ENCODE data around the gene CACNA2D3.

CACNA2D3 gene

DNA sequence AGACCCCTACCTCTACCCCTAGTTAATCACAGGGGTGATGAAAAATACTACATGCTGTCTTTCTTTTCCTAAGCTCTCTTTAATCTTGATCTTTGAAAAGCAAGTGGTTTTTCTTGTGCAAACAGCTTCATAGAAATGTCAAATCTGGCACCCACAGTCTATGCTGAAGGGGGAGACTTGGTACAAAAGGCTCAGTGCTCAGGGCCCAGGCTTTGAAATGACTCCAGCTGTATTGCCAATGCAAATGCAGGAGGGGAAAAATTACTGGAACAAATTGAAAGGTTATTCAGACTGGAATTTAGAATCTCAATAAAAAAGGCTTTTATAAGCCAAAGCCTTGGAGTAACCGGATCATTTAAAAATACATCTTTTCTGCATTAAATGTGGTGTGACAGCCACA, 581.6 kb downstream of the CACNA2D3 start:
- no peaks in the 10 kb centered on the region for H3K4me1 ChIP-seq (ENCODE audit: control insufficient read depth, insufficient read depth, low read length)
- no peaks in the 10 kb centered on the region for H3K9me3 ChIP-seq (ENCODE audit: control insufficient read depth in 2 of 2, low read length in 2 of 2)
- no peaks in the 10 kb centered on the region for H3K36me3 ChIP-seq (ENCODE audit: control insufficient read depth in 2 of 2, insufficient read depth in 2 of 2, low read length in 2 of 2)
- H3K4me3 ChIP-seq (ENCODE audit: low read length in 2 of 2) = no peak overlapping the region
- H3K27ac ChIP-seq (ENCODE audit: low read length) = no peak overlapping the region
- H3K9ac ChIP-seq (ENCODE audit: low read length in 2 of 2) = no peak overlapping the region
- no peaks in the 10 kb centered on the region for H3K27me3 ChIP-seq (ENCODE audit: control insufficient read depth in 1 of 2, insufficient read depth in 2 of 2, low read length in 2 of 2)

DNA sequence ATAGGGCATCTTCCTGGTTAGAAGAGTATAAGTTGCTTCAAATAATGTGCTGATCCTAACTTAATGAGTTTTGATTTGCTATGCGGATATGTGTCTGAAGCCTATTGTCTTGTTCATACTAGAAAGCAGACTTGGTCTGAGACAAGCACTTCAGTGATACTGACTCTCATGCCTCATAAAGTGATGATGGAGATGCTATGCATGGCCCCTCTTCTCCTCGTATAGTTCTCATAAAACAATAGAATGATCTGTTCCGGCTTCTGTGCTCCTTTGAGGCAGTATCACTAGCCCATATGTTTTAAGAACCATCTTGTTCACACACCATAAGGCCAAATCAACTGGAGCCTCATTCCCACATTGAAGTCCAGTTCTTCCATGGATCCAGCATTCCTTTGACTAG, 583.4 kb downstream of the CACNA2D3 start:
- Histone ChIP-seq H3K27me3 (ENCODE audit: control insufficient read depth in 1 of 2, insufficient read depth in 2 of 2, low read length in 2 of 2) (no peaks in the 10 kb centered on the region), H3K27ac (ENCODE audit: low read length) (no peak overlapping the region), H3K4me1 (ENCODE audit: control insufficient read depth, insufficient read depth, low read length) (no peaks in the 10 kb centered on the region), H3K9me3 (ENCODE audit: control insufficient read depth in 2 of 2, low read length in 2 of 2) (no peaks in the 10 kb centered on the region), H3K4me3 (ENCODE audit: low read length in 2 of 2) (no peak overlapping the region), H3K36me3 (ENCODE audit: control insufficient read depth in 2 of 2, insufficient read depth in 2 of 2, low read length in 2 of 2) (no peaks in the 10 kb centered on the region), H3K9ac (ENCODE audit: low read length in 2 of 2) (no peak overlapping the region)

DNA sequence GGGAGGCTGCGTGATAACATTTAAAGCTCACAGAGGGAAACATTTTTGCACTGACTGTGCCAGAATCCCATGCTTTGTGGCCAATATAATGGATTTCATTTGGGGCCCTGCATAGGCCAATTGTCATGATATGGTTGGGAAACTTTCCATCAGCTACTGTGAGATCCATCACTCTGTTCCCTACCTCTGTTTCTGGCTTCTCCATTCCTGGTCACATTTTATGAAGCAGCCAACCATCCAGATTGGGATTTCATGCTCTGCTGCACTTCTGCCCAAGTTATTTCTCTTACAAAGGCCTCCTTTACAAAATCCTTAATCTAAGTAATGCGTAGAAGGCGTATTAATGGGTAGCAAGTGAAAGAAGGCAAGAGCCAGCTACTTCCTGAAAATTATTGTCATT, 584.4 kb downstream of the CACNA2D3 start:
- H3K9ac ChIP-seq (ENCODE audit: low read length in 2 of 2) = no peak overlapping the region
- H3K27me3 ChIP-seq (ENCODE audit: control insufficient read depth in 1 of 2, insufficient read depth in 2 of 2, low read length in 2 of 2) = no peaks in the 10 kb centered on the region
- no peak overlapping the region for H3K4me3 ChIP-seq (ENCODE audit: low read length in 2 of 2)
- H3K9me3 ChIP-seq (ENCODE audit: control insufficient read depth in 2 of 2, low read length in 2 of 2) = no peaks in the 10 kb centered on the region
- H3K27ac ChIP-seq (ENCODE audit: low read length) = no peak overlapping the region
- no peaks in the 10 kb centered on the region for H3K4me1 ChIP-seq (ENCODE audit: control insufficient read depth, insufficient read depth, low read length)
- H3K36me3 ChIP-seq (ENCODE audit: control insufficient read depth in 2 of 2, insufficient read depth in 2 of 2, low read length in 2 of 2) = no peaks in the 10 kb centered on the region

DNA sequence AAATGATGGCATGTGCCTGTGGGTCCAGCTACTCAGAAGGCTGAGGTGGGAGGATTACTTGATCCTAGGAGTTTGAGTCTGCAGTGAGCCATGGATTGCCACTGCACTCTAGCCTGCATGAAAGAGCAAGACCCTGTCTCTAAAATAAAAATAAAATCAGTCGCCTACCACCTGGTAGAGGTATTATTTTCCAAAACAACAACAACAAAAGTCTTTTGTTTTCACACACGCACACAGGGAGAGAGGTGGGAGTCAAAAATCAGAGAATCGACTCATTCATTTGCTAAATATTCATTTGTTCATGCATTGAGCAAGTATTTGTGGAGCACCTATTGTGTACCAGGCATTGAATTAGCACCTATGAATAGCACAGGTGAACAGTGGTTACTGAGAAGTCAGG, 587.4 kb downstream of the CACNA2D3 start:
- H3K27ac ChIP-seq (ENCODE audit: low read length) = no peak overlapping the region
- no peak overlapping the region for H3K4me3 ChIP-seq (ENCODE audit: low read length in 2 of 2)
- H3K4me1 ChIP-seq (ENCODE audit: control insufficient read depth, insufficient read depth, low read length) = no peaks in the 10 kb centered on the region
- H3K36me3 ChIP-seq (ENCODE audit: control insufficient read depth in 2 of 2, insufficient read depth in 2 of 2, low read length in 2 of 2) = no peaks in the 10 kb centered on the region
- no peaks in the 10 kb centered on the region for H3K27me3 ChIP-seq (ENCODE audit: control insufficient read depth in 1 of 2, insufficient read depth in 2 of 2, low read length in 2 of 2)
- no peaks in the 10 kb centered on the region for H3K9me3 ChIP-seq (ENCODE audit: control insufficient read depth in 2 of 2, low read length in 2 of 2)
- no peak overlapping the region for H3K9ac ChIP-seq (ENCODE audit: low read length in 2 of 2)

DNA sequence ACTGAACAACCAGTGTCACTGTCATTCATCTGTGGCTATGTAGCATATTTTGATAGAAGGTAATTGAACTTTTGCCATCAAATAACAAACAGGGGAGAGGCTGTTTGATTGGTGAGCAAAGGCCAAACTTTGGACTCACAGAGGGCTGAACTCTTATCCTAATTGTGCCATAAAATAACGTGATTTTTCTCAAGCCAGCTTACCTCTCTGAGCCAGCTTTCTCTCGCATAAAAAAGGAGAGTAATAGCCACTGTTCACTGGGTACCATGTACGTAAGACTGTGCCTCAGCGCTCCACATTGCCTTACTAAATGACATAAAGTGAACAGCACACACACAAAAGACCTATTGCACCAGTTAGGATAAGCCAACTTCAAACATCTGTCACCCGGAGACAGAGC, 588.6 kb downstream of the CACNA2D3 start:
- Histone ChIP-seq H3K4me3 (ENCODE audit: low read length in 2 of 2) (no peak overlapping the region), H3K9me3 (ENCODE audit: control insufficient read depth in 2 of 2, low read length in 2 of 2) (no peaks in the 10 kb centered on the region), H3K4me1 (ENCODE audit: control insufficient read depth, insufficient read depth, low read length) (no peaks in the 10 kb centered on the region), H3K36me3 (ENCODE audit: control insufficient read depth in 2 of 2, insufficient read depth in 2 of 2, low read length in 2 of 2) (no peaks in the 10 kb centered on the region), H3K9ac (ENCODE audit: low read length in 2 of 2) (no peak overlapping the region), H3K27me3 (ENCODE audit: control insufficient read depth in 1 of 2, insufficient read depth in 2 of 2, low read length in 2 of 2) (no peaks in the 10 kb centered on the region), H3K27ac (ENCODE audit: low read length) (no peak overlapping the region)

DNA sequence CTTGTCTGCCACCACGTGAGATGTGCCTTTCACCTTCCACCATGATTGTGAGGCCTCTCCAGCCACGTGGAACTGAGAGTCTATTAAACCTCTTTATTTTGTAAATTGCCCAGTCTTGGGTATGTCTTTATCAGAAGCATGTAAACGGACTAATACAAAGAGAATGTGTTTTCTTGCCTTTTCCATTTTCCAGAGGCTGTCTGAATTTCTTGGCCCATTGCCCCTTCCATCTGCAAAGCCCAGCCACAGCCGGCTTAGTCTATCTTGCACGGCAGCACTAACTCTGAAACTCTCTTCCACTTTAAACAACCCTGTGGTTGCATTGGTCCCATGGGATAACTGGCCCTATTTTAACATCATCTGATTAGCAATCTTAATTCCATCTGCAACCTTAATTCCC, 590.2 kb downstream of the CACNA2D3 start:
- no peaks in the 10 kb centered on the region for H3K9me3 ChIP-seq (ENCODE audit: control insufficient read depth in 2 of 2, low read length in 2 of 2)
- H3K4me1 ChIP-seq (ENCODE audit: control insufficient read depth, insufficient read depth, low read length) = no peaks in the 10 kb centered on the region
- H3K27me3 ChIP-seq (ENCODE audit: control insufficient read depth in 1 of 2, insufficient read depth in 2 of 2, low read length in 2 of 2) = no peaks in the 10 kb centered on the region
- no peak overlapping the region for H3K27ac ChIP-seq (ENCODE audit: low read length)
- H3K36me3 ChIP-seq (ENCODE audit: control insufficient read depth in 2 of 2, insufficient read depth in 2 of 2, low read length in 2 of 2) = no peaks in the 10 kb centered on the region
- H3K9ac ChIP-seq (ENCODE audit: low read length in 2 of 2) = no peak overlapping the region
- no peak overlapping the region for H3K4me3 ChIP-seq (ENCODE audit: low read length in 2 of 2)

DNA sequence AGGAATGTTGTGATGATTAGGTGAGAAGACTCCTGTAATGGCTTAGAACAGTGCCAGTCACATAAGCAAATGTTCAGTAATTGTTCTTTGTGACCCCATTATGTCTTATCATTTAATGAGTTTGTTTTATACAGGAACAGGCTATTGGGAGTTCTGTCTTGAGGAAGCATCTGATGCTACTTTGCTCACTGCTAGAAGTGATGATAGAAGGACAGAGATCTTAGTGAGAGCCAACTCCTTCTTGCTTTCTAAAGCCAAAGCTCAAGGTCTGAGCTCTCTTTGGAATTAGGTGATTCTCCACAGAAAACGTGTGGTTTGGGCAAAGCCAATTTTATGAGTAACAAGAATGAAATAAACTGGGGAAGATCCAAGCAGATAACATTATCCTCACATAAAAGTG, 590.7 kb downstream of the CACNA2D3 start:
- Histone ChIP-seq H3K27me3 (ENCODE audit: control insufficient read depth in 1 of 2, insufficient read depth in 2 of 2, low read length in 2 of 2) (no peaks in the 10 kb centered on the region), H3K4me3 (ENCODE audit: low read length in 2 of 2) (no peak overlapping the region), H3K9me3 (ENCODE audit: control insufficient read depth in 2 of 2, low read length in 2 of 2) (no peaks in the 10 kb centered on the region), H3K27ac (ENCODE audit: low read length) (no peak overlapping the region), H3K4me1 (ENCODE audit: control insufficient read depth, insufficient read depth, low read length) (no peaks in the 10 kb centered on the region), H3K9ac (ENCODE audit: low read length in 2 of 2) (no peak overlapping the region), H3K36me3 (ENCODE audit: control insufficient read depth in 2 of 2, insufficient read depth in 2 of 2, low read length in 2 of 2) (no peaks in the 10 kb centered on the region)

DNA sequence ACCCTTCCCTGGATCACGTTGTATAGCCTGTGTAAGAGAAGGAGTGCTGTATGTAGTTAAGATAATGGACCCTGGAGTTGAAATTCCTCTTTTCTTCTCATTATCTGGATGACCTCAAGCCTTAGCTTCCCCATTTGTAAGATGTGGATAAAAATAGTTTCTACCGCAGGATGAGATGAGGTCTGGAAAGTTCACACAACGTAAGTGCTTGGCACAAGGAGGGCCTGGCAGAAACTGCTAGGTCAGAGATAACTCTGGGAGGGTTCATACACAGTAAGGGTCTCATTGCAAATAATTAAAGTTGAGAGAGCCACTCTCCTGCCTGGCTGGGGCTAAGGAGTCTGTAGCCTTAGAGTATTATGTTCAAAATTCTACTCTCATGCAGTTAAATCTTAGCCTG, 591.1 kb downstream of the CACNA2D3 start:
- Histone ChIP-seq H3K9ac (ENCODE audit: low read length in 2 of 2) (no peak overlapping the region), H3K27me3 (ENCODE audit: control insufficient read depth in 1 of 2, insufficient read depth in 2 of 2, low read length in 2 of 2) (no peaks in the 10 kb centered on the region), H3K4me1 (ENCODE audit: control insufficient read depth, insufficient read depth, low read length) (no peaks in the 10 kb centered on the region), H3K4me3 (ENCODE audit: low read length in 2 of 2) (no peak overlapping the region), H3K36me3 (ENCODE audit: control insufficient read depth in 2 of 2, insufficient read depth in 2 of 2, low read length in 2 of 2) (no peaks in the 10 kb centered on the region), H3K9me3 (ENCODE audit: control insufficient read depth in 2 of 2, low read length in 2 of 2) (no peaks in the 10 kb centered on the region), H3K27ac (ENCODE audit: low read length) (no peak overlapping the region)

DNA sequence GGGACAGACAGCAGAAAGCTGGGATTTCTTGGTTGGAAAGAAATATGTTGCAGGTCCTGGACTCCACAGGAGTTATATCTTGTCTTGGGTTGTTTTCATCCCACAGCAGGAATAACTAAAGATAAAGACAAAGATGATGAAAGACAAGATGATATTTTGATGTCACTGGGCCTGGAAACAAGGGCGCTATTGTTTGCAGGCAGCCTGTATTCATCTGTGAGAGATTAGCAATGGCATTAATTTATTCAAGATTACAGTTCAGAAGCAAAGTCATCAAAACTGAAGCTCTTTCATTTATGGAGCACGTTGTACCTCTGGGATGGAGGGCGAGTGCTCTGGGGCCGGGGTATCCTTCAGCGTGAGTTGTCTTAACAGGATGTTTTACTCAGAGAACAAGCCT, 591.7 kb downstream of the CACNA2D3 start:
- Histone ChIP-seq H3K9me3 (ENCODE audit: control insufficient read depth in 2 of 2, low read length in 2 of 2) (no peaks in the 10 kb centered on the region), H3K9ac (ENCODE audit: low read length in 2 of 2) (no peak overlapping the region), H3K27ac (ENCODE audit: low read length) (no peak overlapping the region)

DNA sequence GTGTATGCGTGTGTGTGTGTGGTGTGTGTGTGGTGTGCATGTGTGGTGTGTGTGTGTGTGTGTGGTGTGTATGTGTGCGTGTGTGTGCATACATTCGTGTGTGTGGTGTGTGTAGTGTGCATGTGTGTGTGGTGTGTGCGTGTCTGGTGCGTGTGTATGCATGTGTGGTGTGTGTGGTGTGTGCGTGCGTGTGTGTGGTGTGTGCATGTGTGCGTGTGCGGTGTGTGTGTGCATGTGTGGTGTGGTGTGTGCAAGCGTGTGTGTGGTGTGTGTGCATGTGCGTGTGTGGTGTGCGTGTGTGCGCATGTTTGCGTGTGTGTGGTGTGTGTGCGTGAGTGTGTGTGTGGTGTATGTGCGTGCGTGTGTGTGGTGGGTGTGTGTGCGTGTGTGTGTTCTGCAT, 595.2 kb downstream of the CACNA2D3 start:
- no peaks in the 10 kb centered on the region for H3K9me3 ChIP-seq (ENCODE audit: control insufficient read depth in 2 of 2, low read length in 2 of 2)
- H3K36me3 ChIP-seq (ENCODE audit: control insufficient read depth in 2 of 2, insufficient read depth in 2 of 2, low read length in 2 of 2) = no peaks in the 10 kb centered on the region
- H3K27me3 ChIP-seq (ENCODE audit: control insufficient read depth in 1 of 2, insufficient read depth in 2 of 2, low read length in 2 of 2) = no peaks in the 10 kb centered on the region

More for the DNA sequence above, 591.7 kb downstream of the CACNA2D3 start:
- no peaks in the 10 kb centered on the region for H3K4me1 ChIP-seq (ENCODE audit: control insufficient read depth, insufficient read depth, low read length)
- H3K36me3 ChIP-seq (ENCODE audit: control insufficient read depth in 2 of 2, insufficient read depth in 2 of 2, low read length in 2 of 2) = no peaks in the 10 kb centered on the region
- no peaks in the 10 kb centered on the region for H3K27me3 ChIP-seq (ENCODE audit: control insufficient read depth in 1 of 2, insufficient read depth in 2 of 2, low read length in 2 of 2)
- H3K4me3 ChIP-seq (ENCODE audit: low read length in 2 of 2) = no peak overlapping the region

DNA sequence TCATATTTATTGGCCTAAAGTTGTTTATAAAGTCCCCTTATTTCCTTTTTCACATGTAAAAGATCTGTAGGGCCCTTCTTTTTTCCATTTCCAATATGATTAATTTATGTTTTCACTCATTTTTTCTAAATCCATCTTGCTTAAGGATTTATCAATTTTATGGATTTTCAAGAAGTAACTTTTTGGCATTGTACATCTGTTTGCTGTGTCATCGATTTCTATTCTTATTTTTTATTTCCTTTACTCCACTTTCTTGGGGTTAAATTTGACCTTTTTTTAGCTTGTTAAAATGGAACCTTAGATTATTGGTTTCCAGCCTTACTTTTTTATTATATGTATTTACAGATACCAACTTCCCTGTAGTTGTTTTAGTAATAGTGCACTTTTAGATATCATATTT, 597.6 kb downstream of the CACNA2D3 start:
- no peaks in the 10 kb centered on the region for H3K27me3 ChIP-seq (ENCODE audit: control insufficient read depth in 1 of 2, insufficient read depth in 2 of 2, low read length in 2 of 2)
- H3K4me3 ChIP-seq (ENCODE audit: low read length in 2 of 2) = no peak overlapping the region
- H3K9ac ChIP-seq (ENCODE audit: low read length in 2 of 2) = no peak overlapping the region
- no peaks in the 10 kb centered on the region for H3K4me1 ChIP-seq (ENCODE audit: control insufficient read depth, insufficient read depth, low read length)
- H3K9me3 ChIP-seq (ENCODE audit: control insufficient read depth in 2 of 2, low read length in 2 of 2) = no peaks in the 10 kb centered on the region
- H3K36me3 ChIP-seq (ENCODE audit: control insufficient read depth in 2 of 2, insufficient read depth in 2 of 2, low read length in 2 of 2) = no peaks in the 10 kb centered on the region
- H3K27ac ChIP-seq (ENCODE audit: low read length) = no peak overlapping the region

More for the DNA sequence above, 595.2 kb downstream of the CACNA2D3 start:
- H3K4me1 ChIP-seq (ENCODE audit: control insufficient read depth, insufficient read depth, low read length) = no peaks in the 10 kb centered on the region
- no peak overlapping the region for H3K27ac ChIP-seq (ENCODE audit: low read length)
- H3K4me3 ChIP-seq (ENCODE audit: low read length in 2 of 2) = no peak overlapping the region
- no peak overlapping the region for H3K9ac ChIP-seq (ENCODE audit: low read length in 2 of 2)

DNA sequence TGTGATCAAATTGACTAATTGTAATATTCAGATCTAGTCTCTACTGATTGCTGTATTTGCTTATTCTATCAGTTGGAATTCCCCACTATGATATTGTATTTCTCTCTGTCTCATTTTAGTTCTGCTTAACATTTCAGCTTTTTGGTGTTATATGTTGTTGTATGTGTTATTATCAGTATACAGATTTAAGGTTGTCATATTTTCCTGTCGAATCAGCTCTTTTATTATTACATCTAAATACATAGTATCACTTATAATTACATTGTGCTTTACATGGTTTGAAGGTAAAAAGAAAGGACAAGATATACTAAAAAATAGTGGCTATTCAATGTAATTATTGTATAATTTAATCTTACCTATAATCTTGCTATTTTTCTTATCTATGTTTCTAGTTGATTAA, 598.3 kb downstream of the CACNA2D3 start:
- Histone ChIP-seq H3K4me3 (ENCODE audit: low read length in 2 of 2) (no peak overlapping the region), H3K27me3 (ENCODE audit: control insufficient read depth in 1 of 2, insufficient read depth in 2 of 2, low read length in 2 of 2) (no peaks in the 10 kb centered on the region), H3K27ac (ENCODE audit: low read length) (no peak overlapping the region), H3K9me3 (ENCODE audit: control insufficient read depth in 2 of 2, low read length in 2 of 2) (no peaks in the 10 kb centered on the region), H3K36me3 (ENCODE audit: control insufficient read depth in 2 of 2, insufficient read depth in 2 of 2, low read length in 2 of 2) (no peaks in the 10 kb centered on the region), H3K4me1 (ENCODE audit: control insufficient read depth, insufficient read depth, low read length) (no peaks in the 10 kb centered on the region), H3K9ac (ENCODE audit: low read length in 2 of 2) (no peak overlapping the region)

Data from stomach smooth muscle (tissue), 2 donors.